Hepatocyte (in vitro differentiated cells): ENCODE measurements around the gene ABCC6. TPM values are rescaled to one million over a fixed set of nuclear protein-coding genes. Genes with fewer than 3 reads are reported as not detected.
"Not testable (repeated sequence)": the region's sequence is repeated elsewhere in the genome, so short reads cannot be mapped to it uniquely, and the experiment has no call there.

Source experiments
- DNase-seq: peaks from one replicate; pipeline ENCODE4 v3.0.0-alpha.2; 2016; ENCODE audit warnings: low spot score
- H2AFZ ChIP-seq: fragments of 200-600 bp; sonication (generic); 2 replicates; pipeline ENCODE4 v1.6.0; 2016; ENCODE audit warnings: antibody characterized with exemption, mild to moderate bottlenecking
- H3K27ac ChIP-seq: fragments of 200-600 bp; sonication (generic); 2 replicates; pipeline ENCODE4 v1.5.1; 2016; ENCODE audit warnings: mild to moderate bottlenecking
- H3K27me3 ChIP-seq: fragments of 200-600 bp; sonication (generic); 2 replicates; pipeline ENCODE4 v1.6.1; 2016
- H3K36me3 ChIP-seq: fragments of 200-600 bp; sonication (generic); replicated peaks from 2 replicates; pipeline ENCODE4 v1.5.1; 2016; ENCODE audit warnings: low read depth; ENCODE audit not compliant: insufficient read depth
- H3K4me1 ChIP-seq: fragments of 200-600 bp; sonication (generic); 2 replicates; pipeline ENCODE4 v1.5.1; 2016; ENCODE audit warnings: mild to moderate bottlenecking, moderate library complexity; ENCODE audit not compliant: insufficient read depth
- H3K4me2 ChIP-seq: fragments of 200-600 bp; sonication (generic); 2 replicates; pipeline ENCODE4 v1.6.0; 2016
- H3K4me3 ChIP-seq: fragments of 200-600 bp; sonication (generic); 2 replicates; pipeline ENCODE4 v1.5.1; 2016; ENCODE audit warnings: mild to moderate bottlenecking
- H3K79me2 ChIP-seq: fragments of 200-600 bp; sonication (generic); 2 replicates; pipeline ENCODE4 v1.6.0; 2017; ENCODE audit warnings: mild to moderate bottlenecking
- H3K9me2 ChIP-seq: fragments of 200-600 bp; sonication (generic); replicated peaks from 2 replicates; pipeline ENCODE4 v1.6.0; 2017; ENCODE audit warnings: mild to moderate bottlenecking; ENCODE audit not compliant: insufficient read depth
- H3K9me3 ChIP-seq: fragments of 200-600 bp; sonication (generic); 2 replicates; pipeline ENCODE4 v1.5.1; 2016; ENCODE audit warnings: low read depth, mild to moderate bottlenecking
- H4K20me1 ChIP-seq: fragments of 200-600 bp; sonication (generic); 2 replicates; pipeline ENCODE4 v1.6.0; 2016; ENCODE audit warnings: mild to moderate bottlenecking; ENCODE audit not compliant: insufficient read depth, poor library complexity, severe bottlenecking
- CTCF ChIP-seq: fragments of 200-600 bp; sonication (generic); IDR thresholded peaks from 2 replicates; pipeline ENCODE4 v1.5.1; 2016; ENCODE audit warnings: antibody characterized with exemption, mild to moderate bottlenecking; ENCODE audit not compliant: poor library complexity
- EZH2 ChIP-seq: fragments of 200-600 bp; sonication (generic); IDR thresholded peaks from 2 replicates; pipeline ENCODE4 v1.6.1; 2016; ENCODE audit warnings: antibody characterized with exemption, mild to moderate bottlenecking, borderline replicate concordance
- EZH2phosphoT487 ChIP-seq: fragments of 200-600 bp; sonication (generic); IDR thresholded peaks from one replicate; pipeline ENCODE4 v1.6.1; 2018; ENCODE audit warnings: antibody characterized with exemption, mild to moderate bottlenecking, low read depth, moderate library complexity; ENCODE audit not compliant: unreplicated experiment, severe bottlenecking
- WGBS: methylation state at CpG from one replicate; pipeline ENCODE4 v1.1.6; 2016; ENCODE audit warnings: low lambda C conversion rate; ENCODE audit errors: missing lambda C conversion rate; 5-methylcytosine and 5-hydroxymethylcytosine counted together
- polyA plus RNA-seq: library from polyadenylated mRNA; unstranded; fragments of >200 nt; fragmentation: Nextera tagmentation; extraction: Ambion mirVana; gene quantifications from 2 replicates; pipeline ENCODE4 v1.2.1, GENCODE V29; 2016
- total RNA-seq: library from RNA; depleted of rRNA; stranded (reverse); fragments of >200 nt; gene quantifications from 2 replicates; pipeline ENCODE4 v1.2.3, GENCODE V29; 2014

ABCC6 gene
- total and polyA plus RNA-seq, 2 experiments from 2014 or later = 41.2 to 46.8 TPM

- 91% methylated on average over 1 of the region's 1 CpG for WGBS
- no peak overlapping the region for H3K4me3 ChIP-seq
- TF ChIP-seq EZH2phosphoT487 (no peak), EZH2 (no peak), CTCF (no peak)
- H3K4me1 ChIP-seq = no peaks in the 10 kb centered on the region
- no peaks in the 10 kb centered on the region for H4K20me1 ChIP-seq
- H3K4me2 ChIP-seq = no peak overlapping the region
- no peak overlapping the region for H3K27ac ChIP-seq
- no peaks in the 10 kb centered on the region for H3K9me2 ChIP-seq
- no peaks in the 10 kb centered on the region for H3K79me2 ChIP-seq
- peaks cover 6% of the 10 kb centered on the region for H3K36me3 ChIP-seq
- no peaks in the 10 kb centered on the region for H3K9me3 ChIP-seq
- H3K27me3 ChIP-seq = no peaks in the 10 kb centered on the region
- no peak for DNase-seq
- H2AFZ ChIP-seq = no peak overlapping the region
These were observed 66.1 kb downstream of the ABCC6 start for GRCh38 chr16:16157166-16157565.

- DNase-seq = no peak
- Histone ChIP-seq H3K4me2 (no peak overlapping the region), H3K27me3 (no peaks in the 10 kb centered on the region), H2AFZ (no peak overlapping the region), H3K36me3 (peaks cover 6% of the 10 kb centered on the region), H3K79me2 (no peaks in the 10 kb centered on the region), H3K4me1 (no peaks in the 10 kb centered on the region), H3K9me2 (no peaks in the 10 kb centered on the region), H3K9me3 (no peaks in the 10 kb centered on the region), H3K27ac (no peak overlapping the region), H4K20me1 (no peaks in the 10 kb centered on the region), H3K4me3 (no peak overlapping the region)
- TF ChIP-seq CTCF = no peak
- TF ChIP-seq EZH2phosphoT487 = no peak
- TF ChIP-seq EZH2 = no peak
- 96% methylated on average over 3 of the region's 3 CpGs for WGBS
These were observed 68.1 kb downstream of the ABCC6 start for GRCh38 chr16:16155234-16155633.

- H3K9me3 ChIP-seq = no peaks in the 10 kb centered on the region
- no peak overlapping the region for H3K4me3 ChIP-seq
- no peak overlapping the region for H2AFZ ChIP-seq
- H3K4me2 ChIP-seq = no peak overlapping the region
- no peaks in the 10 kb centered on the region for H4K20me1 ChIP-seq
- no peaks in the 10 kb centered on the region for H3K9me2 ChIP-seq
- WGBS = 87% methylated on average over 15 of the region's 18 CpGs
- TF ChIP-seq EZH2phosphoT487 = no peak
- TF ChIP-seq CTCF = no peak
- TF ChIP-seq EZH2 = no peak
- no peaks in the 10 kb centered on the region for H3K4me1 ChIP-seq
- H3K27ac ChIP-seq = no peak overlapping the region
- no peaks in the 10 kb centered on the region for H3K79me2 ChIP-seq
- DNase-seq = no peak
- no peaks in the 10 kb centered on the region for H3K27me3 ChIP-seq
- H3K36me3 ChIP-seq = peaks cover 6% of the 10 kb centered on the region
These were observed 68.9 kb downstream of the ABCC6 start for GRCh38 chr16:16154281-16154951.

- not testable (repeated sequence) for H3K9me3 ChIP-seq, H3K4me2 ChIP-seq, H3K36me3 ChIP-seq, H3K27ac ChIP-seq, H3K27me3 ChIP-seq, H3K79me2 ChIP-seq, H3K4me1 ChIP-seq, DNase-seq, H2AFZ ChIP-seq, H4K20me1 ChIP-seq, H3K4me3 ChIP-seq, H3K9me2 ChIP-seq
- WGBS = 96% methylated on average over 12 of the region's 12 CpGs
These were observed 70.3 kb downstream of the ABCC6 start for GRCh38 chr16:16153000-16153399.
